PFSK-1 (cell line): Measurements from ENCODE around the gene ADAMTS14.

Experiments used
- POLR2AphosphoS5 ChIP-seq: IDR thresholded peaks from 2 replicates; pipeline ENCODE4 v1.6.1; 2012; ENCODE audit warnings: low read depth, mild to moderate bottlenecking, control low read depth, low read length, moderate library complexity
- SIN3A ChIP-seq: IDR thresholded peaks from 2 replicates; pipeline ENCODE4 v1.6.1; 2012; ENCODE audit warnings: mild to moderate bottlenecking, low read length, moderate library complexity, borderline replicate concordance; ENCODE audit not compliant: insufficient read depth
- TAF1 ChIP-seq: IDR thresholded peaks from 2 replicates; pipeline ENCODE4 v1.6.1; 2012; ENCODE audit warnings: low read length, control low read depth, borderline replicate concordance; ENCODE audit not compliant: insufficient read depth
- TF ChIP-seq, protein P1 (sequence below), 2 experiments: IDR thresholded peaks; 2 replicates each; pipeline versions ENCODE4 v1.6.1 to v1.8.0; 2011 to 2012; ENCODE audit warnings: low read depth in 2 of 2, low read length in 2 of 2, control low read depth in 1 of 2, inconsistent platforms in 1 of 2, mild to moderate bottlenecking in 1 of 2, moderate library complexity in 1 of 2; ENCODE audit not compliant: insufficient read depth in 1 of 2

DNA sequence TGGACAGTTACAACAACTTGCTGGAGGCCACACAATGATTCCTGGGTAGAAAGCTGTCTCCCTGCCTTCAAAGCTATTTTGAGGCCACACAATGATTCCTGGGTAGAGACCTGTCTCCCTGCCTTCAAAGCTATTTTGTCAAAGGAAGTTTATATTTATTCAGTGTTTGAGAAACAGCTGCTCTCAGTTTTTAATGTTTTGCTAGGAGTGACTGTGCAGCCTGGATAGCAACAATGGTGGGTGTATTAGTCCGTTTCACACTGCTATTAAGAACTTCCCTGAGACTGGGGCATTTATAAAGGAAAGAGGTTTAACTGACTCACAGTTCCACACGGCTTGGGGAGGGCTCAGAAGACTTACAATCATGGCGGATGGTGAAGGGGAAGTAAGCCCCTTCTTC lies 139.6 kb downstream of the ADAMTS14 start:
- TF ChIP-seq, protein P1, sequence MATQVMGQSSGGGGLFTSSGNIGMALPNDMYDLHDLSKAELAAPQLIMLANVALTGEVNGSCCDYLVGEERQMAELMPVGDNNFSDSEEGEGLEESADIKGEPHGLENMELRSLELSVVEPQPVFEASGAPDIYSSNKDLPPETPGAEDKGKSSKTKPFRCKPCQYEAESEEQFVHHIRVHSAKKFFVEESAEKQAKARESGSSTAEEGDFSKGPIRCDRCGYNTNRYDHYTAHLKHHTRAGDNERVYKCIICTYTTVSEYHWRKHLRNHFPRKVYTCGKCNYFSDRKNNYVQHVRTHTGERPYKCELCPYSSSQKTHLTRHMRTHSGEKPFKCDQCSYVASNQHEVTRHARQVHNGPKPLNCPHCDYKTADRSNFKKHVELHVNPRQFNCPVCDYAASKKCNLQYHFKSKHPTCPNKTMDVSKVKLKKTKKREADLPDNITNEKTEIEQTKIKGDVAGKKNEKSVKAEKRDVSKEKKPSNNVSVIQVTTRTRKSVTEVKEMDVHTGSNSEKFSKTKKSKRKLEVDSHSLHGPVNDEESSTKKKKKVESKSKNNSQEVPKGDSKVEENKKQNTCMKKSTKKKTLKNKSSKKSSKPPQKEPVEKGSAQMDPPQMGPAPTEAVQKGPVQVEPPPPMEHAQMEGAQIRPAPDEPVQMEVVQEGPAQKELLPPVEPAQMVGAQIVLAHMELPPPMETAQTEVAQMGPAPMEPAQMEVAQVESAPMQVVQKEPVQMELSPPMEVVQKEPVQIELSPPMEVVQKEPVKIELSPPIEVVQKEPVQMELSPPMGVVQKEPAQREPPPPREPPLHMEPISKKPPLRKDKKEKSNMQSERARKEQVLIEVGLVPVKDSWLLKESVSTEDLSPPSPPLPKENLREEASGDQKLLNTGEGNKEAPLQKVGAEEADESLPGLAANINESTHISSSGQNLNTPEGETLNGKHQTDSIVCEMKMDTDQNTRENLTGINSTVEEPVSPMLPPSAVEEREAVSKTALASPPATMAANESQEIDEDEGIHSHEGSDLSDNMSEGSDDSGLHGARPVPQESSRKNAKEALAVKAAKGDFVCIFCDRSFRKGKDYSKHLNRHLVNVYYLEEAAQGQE (IDR thresholded peaks at IDR 0.05; ENCODE audit: insufficient read depth in 1 of 2, low read depth in 2 of 2, low read length in 2 of 2) = no peak
- TF ChIP-seq TAF1 (no peak), POLR2AphosphoS5 (no peak), SIN3A (no peak)
